Measurements from ENCODE around the gene DUSP23. TPM values are rescaled to one million over a fixed set of nuclear protein-coding genes. Genes with fewer than 3 reads are reported as not detected.

DUSP23 gene
- polyA plus RNA-seq, 3 donors: 22.8 to 29.0 (median 23.6) TPM

DNA sequence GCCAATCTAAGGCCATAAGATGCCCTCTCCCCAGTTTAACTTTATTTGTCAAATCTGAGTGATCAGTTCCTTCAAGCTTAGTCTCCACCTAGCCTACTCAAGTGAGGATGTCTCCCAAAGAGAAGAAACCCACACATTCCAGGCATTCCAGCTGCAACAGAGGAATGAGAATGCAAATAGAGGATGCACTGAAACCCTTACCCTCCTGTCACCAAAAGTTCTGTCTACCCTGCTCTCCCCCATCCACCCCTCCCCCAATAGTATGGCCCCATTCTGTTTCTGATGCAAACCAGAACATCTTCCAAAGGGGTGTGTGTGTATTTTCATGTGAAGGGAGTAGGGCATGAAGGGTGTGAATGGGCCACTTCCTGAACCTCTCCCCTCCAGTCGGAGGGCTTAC is 3.0 kb downstream of the DUSP23 start:
- no peak for DNase-seq (ENCODE audit: low read depth in 3 of 3, low spot score in 2 of 3)

DNA sequence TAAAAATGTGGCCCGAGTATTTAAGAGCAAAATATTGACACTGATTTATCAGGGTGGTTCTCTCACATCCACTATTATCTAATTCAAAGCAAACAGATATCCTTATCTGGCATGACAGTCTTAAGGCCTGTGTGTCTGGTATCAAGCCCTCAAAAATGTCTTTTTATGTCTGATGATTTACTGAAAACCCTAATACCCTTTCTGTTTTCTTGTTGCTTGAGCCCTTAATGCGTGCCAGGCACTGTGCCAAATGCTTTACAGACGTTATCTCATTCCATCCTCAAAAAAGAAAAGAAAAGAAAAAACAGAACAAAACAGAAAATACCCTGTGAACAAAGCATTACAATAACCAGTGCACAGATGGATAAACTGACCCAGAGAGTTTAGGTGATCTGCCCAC is 5.7 kb downstream of the DUSP23 start:
- DNase-seq (ENCODE audit: low read depth in 3 of 3, low spot score in 2 of 3): no peak

- no peak for DNase-seq (ENCODE audit: low read depth in 3 of 3, low spot score in 2 of 3)
Measured at GRCh38 chr1:159786966-159787365, 6.2 kb downstream of the DUSP23 start.

DNA sequence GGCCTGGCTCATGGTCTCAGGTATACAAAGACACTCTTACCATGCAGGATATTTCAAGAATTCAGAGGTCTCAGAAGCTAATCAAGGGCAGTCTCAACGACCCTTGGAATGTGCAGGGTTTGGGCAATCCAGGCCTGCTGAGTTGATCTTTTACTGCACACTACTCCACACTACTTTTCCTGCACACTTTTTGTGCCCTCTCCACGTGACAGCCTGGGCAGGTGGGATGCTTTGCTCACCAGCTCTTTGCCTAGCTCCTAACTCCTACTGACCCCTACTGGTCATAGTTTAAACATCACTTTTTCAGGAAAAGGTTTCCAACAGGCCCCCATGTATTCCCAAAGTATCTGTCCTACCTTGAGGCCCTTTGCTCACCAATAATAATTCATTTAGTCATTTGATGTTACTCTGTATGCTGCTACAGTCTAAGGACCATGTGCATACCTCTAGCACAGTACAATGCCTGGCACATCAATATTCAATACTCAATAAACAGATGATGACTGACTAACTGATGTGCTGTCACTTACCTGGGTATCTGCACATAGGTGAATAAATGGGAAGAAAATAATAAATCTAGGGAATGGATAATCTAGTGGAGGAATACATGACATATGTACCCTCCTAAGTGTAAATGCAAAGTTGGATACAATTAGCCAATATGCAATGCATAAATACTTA is 9.6 kb downstream of the DUSP23 start:
- peak in 1 of 3 donors; percentile 6 for DNase-seq (ENCODE audit: low read depth in 3 of 3, low spot score in 2 of 3)

DNA sequence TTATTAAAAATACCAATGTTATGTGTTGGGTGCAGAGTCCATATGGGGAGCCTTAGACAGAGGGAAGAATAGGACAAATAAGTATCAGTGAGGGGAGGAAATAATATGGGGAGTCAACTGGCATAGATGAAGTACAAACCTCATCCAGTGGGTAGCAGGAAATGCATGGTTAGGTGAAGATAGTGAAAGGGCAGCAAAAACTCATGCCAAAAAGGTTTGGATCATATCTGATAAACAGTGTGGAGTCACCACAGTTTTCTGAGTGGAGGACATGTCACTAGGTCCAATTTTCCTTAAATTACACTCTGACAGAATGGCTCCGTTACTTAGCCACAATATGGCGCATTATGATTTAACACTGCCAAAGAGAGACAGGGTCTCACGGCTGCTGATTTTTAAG is 10.3 kb downstream of the DUSP23 start:
- DNase-seq (ENCODE audit: low read depth in 3 of 3, low spot score in 2 of 3): no peak

DNA sequence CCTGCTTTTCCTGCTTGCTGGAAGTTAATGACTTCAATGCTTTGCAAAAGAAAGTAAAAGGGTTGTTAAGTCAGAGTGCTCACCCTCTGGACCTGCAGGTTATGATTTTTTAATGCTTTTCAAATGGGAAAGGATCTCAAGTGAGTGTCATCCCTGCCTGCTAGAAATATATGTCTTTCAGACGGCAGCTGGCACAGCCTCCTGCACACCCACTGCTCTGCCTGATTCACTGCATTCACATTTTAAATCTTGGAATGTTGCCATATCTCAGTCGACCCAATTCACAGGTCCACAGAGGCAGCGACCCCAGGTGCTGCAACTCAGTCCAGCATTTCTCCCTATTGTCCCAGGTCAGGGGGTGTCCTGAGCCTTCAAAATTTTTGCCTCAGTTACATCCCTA is 10.7 kb downstream of the DUSP23 start:
- no peak for DNase-seq (ENCODE audit: low read depth in 3 of 3, low spot score in 2 of 3)

DNA sequence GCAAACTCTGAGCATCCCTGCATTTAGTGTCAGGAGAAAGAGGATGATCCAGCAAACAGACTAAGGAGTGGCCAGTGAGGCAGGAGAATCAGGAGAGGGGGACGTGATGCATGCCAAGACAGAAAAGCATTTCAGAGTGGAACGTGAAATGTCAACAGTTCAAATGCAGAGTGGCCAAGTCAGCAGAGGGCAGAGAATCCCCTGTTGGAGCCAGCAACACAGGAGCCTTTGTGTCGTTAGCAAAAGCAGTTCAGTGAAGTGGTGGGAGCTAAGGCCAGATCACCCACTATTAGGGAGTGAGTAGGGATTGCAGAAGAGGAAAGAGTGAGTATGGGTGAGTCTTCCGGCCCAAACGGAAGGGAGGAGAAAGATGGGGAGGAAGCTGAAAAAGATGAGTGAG is 14.8 kb downstream of the DUSP23 start:
- DNase-seq (ENCODE audit: low read depth in 3 of 3, low spot score in 2 of 3): no peak

DNA sequence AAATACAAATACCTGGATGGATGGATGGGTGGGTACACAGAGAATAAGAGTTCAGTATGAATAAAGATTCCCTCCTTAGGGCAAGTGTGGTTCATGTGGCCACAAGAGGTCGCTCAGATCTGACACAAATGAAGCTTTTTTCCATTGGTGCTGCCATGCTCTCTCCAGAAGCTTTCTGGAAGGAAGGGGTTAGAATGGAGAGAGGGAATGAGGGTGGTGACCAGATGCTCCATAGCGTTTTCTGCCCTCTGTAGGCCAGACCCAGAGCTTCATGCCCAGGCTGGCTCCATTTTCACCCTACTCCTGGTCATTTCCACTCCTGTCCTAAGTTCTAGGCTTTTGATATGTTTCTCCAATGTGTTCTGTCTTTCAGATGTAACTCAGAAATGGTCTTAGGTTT is 18.1 kb downstream of the DUSP23 start:
- peak in 1 of 3 donors; percentile 53 for DNase-seq (ENCODE audit: low read depth in 3 of 3, low spot score in 2 of 3)

GRCh38 chr1:159799446-159799985 is 18.8 kb downstream of the DUSP23 start:
- no peak for DNase-seq (ENCODE audit: low read depth in 3 of 3, low spot score in 2 of 3)

GRCh38 chr1:159800177-159800930 is 19.6 kb downstream of the DUSP23 start:
- DNase-seq (ENCODE audit: low read depth in 3 of 3, low spot score in 2 of 3): no peak

DNA sequence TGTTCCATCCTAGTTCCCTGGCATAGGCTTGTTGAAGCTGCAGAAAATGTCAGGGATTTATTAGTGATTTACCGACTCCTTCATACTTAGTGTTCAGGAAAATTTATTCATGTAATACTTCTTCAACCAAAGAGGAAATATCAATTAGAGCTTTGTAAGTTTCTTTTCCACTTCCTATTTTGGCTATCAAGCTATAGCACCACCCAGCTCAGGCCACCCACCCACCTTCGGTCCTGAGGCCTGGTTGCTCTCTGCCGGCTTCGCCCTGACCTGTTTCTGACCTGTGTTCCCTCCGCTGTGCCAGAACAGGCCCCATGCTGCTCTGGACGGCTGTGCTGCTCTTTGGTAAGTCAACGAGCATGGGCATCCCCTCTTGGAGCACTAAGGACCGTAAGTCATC is 21.3 kb downstream of the DUSP23 start, which contains the start of gene FCRL6:
TSS of gene FCRL6 (plus strand) at position 250 of the 400 bp plus-strand sequence. CDS start at position 315, 65 bp downstream.
- DNase-seq (ENCODE audit: low read depth in 3 of 3, low spot score in 2 of 3): no peak

DNA sequence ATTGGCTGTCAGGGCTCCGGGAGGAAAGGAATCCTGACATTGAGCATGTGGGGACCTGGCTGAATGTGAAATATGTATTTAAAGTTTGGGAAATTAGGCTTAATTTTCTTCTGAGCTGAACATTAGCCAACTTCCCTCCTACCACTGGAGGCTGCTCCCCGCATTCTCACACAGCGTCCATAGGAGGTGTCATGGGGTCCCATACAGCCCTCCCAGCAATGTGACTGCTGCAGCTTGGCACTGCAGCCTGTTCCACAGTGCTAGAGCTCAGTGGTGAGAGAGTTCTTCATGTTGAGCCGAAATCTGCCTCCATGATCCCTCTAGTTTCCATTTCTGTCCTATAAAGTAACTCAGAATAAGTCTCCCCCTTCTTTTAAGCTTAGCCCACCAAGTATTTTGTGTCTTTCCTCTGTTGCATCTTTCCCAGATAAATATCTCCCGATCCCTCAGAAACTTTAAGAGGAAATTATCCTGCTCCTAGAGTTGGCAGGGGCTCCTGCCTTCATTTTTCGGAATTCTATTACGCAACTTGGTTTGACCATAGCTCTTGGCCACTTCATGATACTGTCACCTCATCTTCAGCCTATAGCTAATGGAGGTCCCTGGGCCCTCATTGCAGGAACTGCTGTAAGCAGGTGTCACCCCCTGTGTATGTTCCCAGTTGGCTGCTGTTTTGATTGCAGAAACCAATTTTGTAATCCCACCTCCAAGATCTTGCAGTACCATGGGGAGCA is 23.4 kb downstream of the DUSP23 start:
- no peak for DNase-seq (ENCODE audit: low read depth in 3 of 3, low spot score in 2 of 3)

- no peak for DNase-seq (ENCODE audit: low read depth in 3 of 3, low spot score in 2 of 3)
Measured at GRCh38 chr1:159804924-159805323, 24.2 kb downstream of the DUSP23 start.

DNA sequence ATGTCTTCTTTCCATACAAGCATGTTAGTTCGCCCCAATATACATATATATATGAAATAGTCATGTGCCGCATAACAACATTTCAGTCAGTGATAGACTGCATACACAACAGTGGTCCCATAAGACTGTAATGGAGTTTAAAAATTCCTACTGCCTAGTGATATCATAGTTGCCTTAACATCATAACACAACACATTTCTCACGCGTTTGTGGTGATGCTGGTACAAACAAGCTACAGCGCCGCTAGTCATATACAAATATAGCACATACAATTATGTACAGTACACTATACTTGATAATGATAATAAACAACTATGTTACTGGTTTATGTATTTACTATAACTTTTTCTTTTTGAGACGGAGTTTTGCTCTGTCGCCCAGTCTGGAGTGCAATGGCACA is 35.2 kb downstream of the DUSP23 start:
- no peak for DNase-seq (ENCODE audit: low read depth in 3 of 3, low spot score in 2 of 3)

DNA sequence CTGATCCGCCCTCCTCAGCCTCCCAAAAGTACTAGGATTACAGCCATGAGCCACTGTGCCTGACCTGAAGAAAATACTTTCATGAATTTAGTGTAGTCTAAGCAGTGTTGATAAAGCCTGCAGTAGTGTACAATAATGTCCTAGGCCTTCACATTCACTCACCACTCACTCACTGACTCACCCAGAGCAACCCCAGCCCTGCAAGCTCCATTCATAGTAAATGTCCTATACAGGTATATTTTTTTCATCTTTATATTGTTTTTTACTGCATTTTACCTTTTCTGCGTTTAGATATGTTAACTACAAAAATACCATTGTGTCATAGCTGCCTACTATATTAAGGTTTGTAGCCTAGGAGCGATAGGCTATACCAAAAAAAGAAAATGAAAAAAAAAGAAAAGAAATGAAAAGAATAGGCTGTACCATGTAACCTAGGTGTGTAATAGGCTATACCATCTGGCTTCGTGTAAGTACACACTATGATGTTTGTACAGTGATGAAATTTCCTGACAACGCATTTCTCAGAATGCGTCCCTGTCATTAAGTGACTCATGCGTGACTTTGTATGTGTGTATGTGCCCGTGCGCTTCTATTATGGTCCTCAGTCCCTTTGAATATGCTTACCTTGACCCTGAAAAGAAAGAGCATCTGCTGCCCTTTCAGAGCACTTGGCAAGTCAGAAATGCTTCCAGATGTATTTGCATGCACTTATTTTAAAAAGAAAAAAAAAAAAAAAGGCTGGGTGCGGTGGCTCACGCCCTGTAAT is 36.7 kb downstream of the DUSP23 start:
- DNase-seq (ENCODE audit: low read depth in 3 of 3, low spot score in 2 of 3): no peak

DNA sequence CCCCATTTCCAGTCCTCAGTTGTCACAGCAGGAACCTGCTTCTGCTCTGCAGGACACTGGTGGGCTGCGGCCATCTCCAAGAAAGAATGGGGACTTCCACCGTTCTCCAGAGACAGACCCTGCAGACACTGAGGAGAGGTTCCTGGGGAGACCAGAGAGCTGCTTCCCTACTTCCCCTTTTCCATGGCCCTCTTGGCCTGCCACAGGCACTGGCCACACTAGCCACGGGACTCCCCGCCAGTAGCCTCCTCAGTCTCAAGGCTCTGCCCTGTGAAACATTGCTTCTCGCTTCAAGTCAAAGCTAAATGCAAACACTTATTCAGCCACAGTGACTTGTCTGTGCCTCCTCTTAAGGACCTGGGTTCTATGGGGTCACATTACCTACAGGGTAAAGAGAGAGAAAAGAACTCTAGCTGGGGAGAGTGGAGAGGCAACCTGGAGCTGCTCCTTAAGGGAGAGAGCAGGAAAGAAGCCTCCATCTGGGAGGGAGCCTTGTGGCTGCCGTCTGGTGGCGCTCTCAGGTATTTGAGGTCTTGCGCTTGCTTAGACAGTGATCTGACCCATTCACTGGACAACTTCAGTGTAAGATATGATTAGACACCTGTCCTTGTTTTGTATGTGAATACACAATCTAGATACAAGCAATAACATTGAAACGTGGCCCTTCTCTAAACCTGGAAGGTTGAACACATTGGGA is 40.6 kb downstream of the DUSP23 start:
- no peak for DNase-seq (ENCODE audit: low read depth in 3 of 3, low spot score in 2 of 3)

- no peak for DNase-seq (ENCODE audit: low read depth in 3 of 3, low spot score in 2 of 3)
Measured at GRCh38 chr1:159823406-159823805, 42.6 kb downstream of the DUSP23 start.

- DNase-seq (ENCODE audit: low read depth in 3 of 3, low spot score in 2 of 3): no peak
Measured at GRCh38 chr1:159825564-159825963, 44.8 kb downstream of the DUSP23 start.

DNA sequence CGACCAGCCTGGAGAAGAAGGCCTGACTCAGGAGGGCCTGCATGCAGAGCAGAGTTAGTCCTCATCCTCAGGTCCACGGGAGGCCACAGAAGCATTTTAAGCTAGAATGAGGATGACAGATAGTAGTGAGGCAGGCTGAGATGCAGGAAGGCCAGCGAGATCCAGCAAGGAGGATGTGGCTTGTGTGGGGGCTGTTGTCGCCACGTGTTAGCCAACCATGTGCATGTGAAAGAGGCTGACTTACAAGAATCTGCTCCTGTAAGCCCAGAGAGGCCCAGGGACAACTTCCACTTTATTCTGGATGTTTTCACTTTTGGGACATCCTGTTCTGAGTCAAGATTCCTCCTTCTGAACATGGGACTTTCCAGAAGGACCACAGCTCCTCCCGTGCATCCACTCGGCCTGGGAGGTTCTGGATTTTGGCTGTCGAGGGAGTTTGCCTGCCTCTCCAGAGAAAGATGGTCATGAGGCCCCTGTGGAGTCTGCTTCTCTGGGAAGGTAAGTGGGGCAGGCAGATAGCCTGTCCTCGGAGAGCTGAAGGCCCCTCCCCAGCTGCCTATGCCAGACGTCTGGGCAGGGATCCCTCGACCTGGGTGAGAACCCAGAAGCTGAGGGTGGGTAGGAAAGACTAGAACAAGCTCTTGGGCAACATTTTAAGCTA is 45.8 kb downstream of the DUSP23 start, which contains the start of gene SLAMF8:
TSS of gene SLAMF8 (plus strand) at position 433 of the 661 bp plus-strand sequence. CDS start at position 459, 26 bp downstream.
- no peak for DNase-seq (ENCODE audit: low read depth in 3 of 3, low spot score in 2 of 3)

All from right renal cortex interstitium (tissue), 3 donors.